GM23248 (cell line): ENCODE data around the gene C6orf120. TPM values are rescaled to one million over a fixed set of nuclear protein-coding genes. Genes with fewer than 3 reads are reported as not detected.

Experiments
- DNase-seq: peaks from one replicate; pipeline ENCODE4 v3.0.0-alpha.2; 2015
- H2AFZ ChIP-seq: fragments of 200-600 bp; sonication (generic); 2 replicates; pipeline ENCODE4 v1.6.1; 2016; ENCODE audit warnings: antibody characterized with exemption
- H3F3A ChIP-seq: fragments of 200-600 bp; sonication (generic); 2 replicates; pipeline ENCODE4 v1.6.1; 2016; ENCODE audit warnings: mild to moderate bottlenecking, antibody characterized with exemption, mixed run types; ENCODE audit not compliant: insufficient read depth
- H3K27ac ChIP-seq: fragments of 200-600 bp; sonication (generic); 2 replicates; pipeline ENCODE4 v1.5.1; 2016; ENCODE audit warnings: mild to moderate bottlenecking
- H3K27me3 ChIP-seq: fragments of 200-600 bp; sonication (generic); replicated peaks from 2 replicates; pipeline ENCODE4 v1.6.1; 2016; ENCODE audit warnings: mild to moderate bottlenecking; ENCODE audit not compliant: insufficient read depth
- H3K36me3 ChIP-seq: fragments of 200-600 bp; sonication (generic); 2 replicates; pipeline ENCODE4 v1.6.1; 2016; ENCODE audit warnings: low read depth, mild to moderate bottlenecking
- H3K4me1 ChIP-seq: fragments of 200-600 bp; sonication (generic); 2 replicates; pipeline ENCODE4 v1.6.1; 2016; ENCODE audit warnings: mild to moderate bottlenecking; ENCODE audit not compliant: insufficient read depth
- H3K4me2 ChIP-seq: fragments of 200-600 bp; sonication (generic); one replicate; pipeline ENCODE4 v1.6.1; 2016; ENCODE audit warnings: mild to moderate bottlenecking; ENCODE audit not compliant: unreplicated experiment
- H3K4me3 ChIP-seq: fragments of 200-600 bp; sonication (generic); 2 replicates; pipeline ENCODE4 v1.5.1; 2016; ENCODE audit warnings: mild to moderate bottlenecking
- H3K79me2 ChIP-seq: fragments of 200-600 bp; sonication (generic); 2 replicates; pipeline ENCODE4 v1.6.1; 2016; ENCODE audit warnings: mild to moderate bottlenecking; ENCODE audit not compliant: insufficient read depth
- H3K9ac ChIP-seq: fragments of 200-600 bp; sonication (generic); 2 replicates; pipeline ENCODE4 v1.6.1; 2016; ENCODE audit warnings: mild to moderate bottlenecking
- H3K9me2 ChIP-seq: fragments of 200-600 bp; sonication (generic); 2 replicates; pipeline ENCODE4 v1.6.1; 2016; ENCODE audit warnings: mixed run types, mild to moderate bottlenecking, moderate library complexity; ENCODE audit not compliant: insufficient read depth
- H3K9me3 ChIP-seq: fragments of 200-600 bp; sonication (generic); one replicate; pipeline ENCODE4 v1.6.1; 2017; ENCODE audit warnings: low read depth
- H4K20me1 ChIP-seq: fragments of 200-600 bp; sonication (generic); 2 replicates; pipeline ENCODE4 v1.6.0; 2016; ENCODE audit not compliant: insufficient read depth
- EZH2 ChIP-seq: fragments of 200-600 bp; sonication (generic); IDR thresholded peaks from 2 replicates; pipeline ENCODE4 v1.6.1; 2018; ENCODE audit warnings: antibody characterized with exemption, mild to moderate bottlenecking; ENCODE audit not compliant: insufficient read depth, poor library complexity, severe bottlenecking
- EZH2phosphoT487 ChIP-seq: fragments of 200-600 bp; sonication (generic); IDR thresholded peaks from 2 replicates; pipeline ENCODE4 v1.6.1; 2018; ENCODE audit warnings: antibody characterized with exemption, moderate library complexity, mild to moderate bottlenecking, low read depth; ENCODE audit not compliant: insufficient read depth
- WGBS, 2 experiments: methylation state at CpG; one replicate each; pipeline ENCODE4 v1.1.6; 2015 to 2017; ENCODE audit warnings: low lambda C conversion rate in 2 of 2, low coverage in 1 of 2; ENCODE audit errors: missing lambda C conversion rate in 2 of 2; 5-methylcytosine and 5-hydroxymethylcytosine counted together
- in situ Hi-C: fragments of 300-500 bp; cut with MboI; formaldehyde crosslinking; loops from 2 replicates; pipeline ENCODE4 v1.15.0; 2020
- polyA plus RNA-seq: library from polyadenylated mRNA; unstranded; fragments of >200 nt; fragmentation: Nextera tagmentation; extraction: Ambion mirVana; gene quantifications from 2 replicates; pipeline ENCODE4 v1.2.1, GENCODE V29; 2016
- total RNA-seq: library from RNA; depleted of rRNA; stranded (reverse); fragments of >200 nt; shearing (Covaris generic); gene quantifications from 2 replicates; pipeline ENCODE4 v1.2.3, GENCODE V29; 2014

Gene C6orf120
- total and polyA plus RNA-seq, 2 experiments from 2014 or later = 39.4 to 72.7 TPM

DNA sequence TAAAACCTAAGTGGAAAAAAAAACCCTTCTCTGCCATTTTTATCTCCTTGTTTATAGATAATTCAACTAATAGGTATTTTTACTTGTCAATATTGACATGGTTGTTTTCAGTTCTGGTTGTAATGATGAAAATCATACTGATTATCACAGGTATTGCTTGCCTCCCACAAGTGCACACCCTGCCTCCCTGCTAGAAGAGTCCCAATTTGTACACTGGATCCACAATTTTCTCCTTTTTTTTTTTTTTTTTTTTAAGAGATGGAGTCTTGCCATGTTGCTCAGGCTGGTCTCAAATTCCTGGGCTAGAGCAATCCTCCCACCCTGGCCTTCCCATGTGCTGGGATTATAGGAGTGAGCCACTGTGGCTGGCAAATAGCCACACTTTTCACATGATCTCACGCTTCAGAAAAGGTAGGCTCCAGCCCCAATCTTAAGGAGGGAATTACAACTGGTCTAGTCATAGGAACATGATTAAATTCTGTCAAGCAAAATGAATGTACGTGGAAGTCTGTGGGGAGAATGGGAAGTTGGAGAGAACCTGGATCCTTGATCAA, 37.1 kb downstream of the C6orf120 start:
- Histone ChIP-seq H3F3A (no peaks in the 10 kb centered on the region), H4K20me1 (no peaks in the 10 kb centered on the region), H3K4me3 (no peak overlapping the region), H3K9ac (no peak overlapping the region), H3K36me3 (no peaks in the 10 kb centered on the region), H3K27me3 (no peaks in the 10 kb centered on the region; the same call in 1 of the 2 replicates), H3K4me1 (no peaks in the 10 kb centered on the region), H3K9me3 (no peaks in the 10 kb centered on the region), H3K9me2 (no peaks in the 10 kb centered on the region), H2AFZ (0 out of 2 replicates have a peak overlapping the region, but pooled peaks have one; percentile 30), H3K27ac (no peak overlapping the region), H3K4me2 (no peak overlapping the region), H3K79me2 (no peaks in the 10 kb centered on the region)
- in situ Hi-C loops = no loop called here
- WGBS, 2 experiments = 88 to 95% methylated on average over 2 of the region's 2 CpGs
- TF ChIP-seq EZH2phosphoT487 = no peak
- no peak for TF ChIP-seq EZH2
- DNase-seq = no peak

DNA sequence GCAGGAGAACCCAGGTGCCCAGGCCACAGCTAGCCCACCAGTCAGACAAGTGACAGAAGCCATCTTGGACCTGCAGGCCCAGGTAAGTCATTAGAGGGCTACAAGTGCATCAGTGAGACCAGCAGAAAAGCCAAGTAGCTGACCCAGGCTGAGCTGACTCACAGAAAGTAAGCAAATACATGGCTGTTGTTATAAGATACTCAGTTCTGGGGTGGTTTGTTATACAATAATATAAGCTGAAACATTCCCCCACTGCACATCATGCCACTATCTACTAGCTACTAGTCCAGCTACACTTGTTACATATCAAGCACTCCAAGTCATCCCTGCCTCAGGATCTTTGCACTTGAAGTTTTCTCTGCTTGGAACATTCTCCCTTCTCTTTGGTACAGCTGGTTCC, 39.4 kb downstream of the C6orf120 start:
- H2AFZ ChIP-seq = no peak overlapping the region
- TF ChIP-seq EZH2 = no peak
- TF ChIP-seq EZH2phosphoT487 = no peak
- no peak for DNase-seq
- H3K4me3 ChIP-seq = no peak overlapping the region
- H4K20me1 ChIP-seq = no peaks in the 10 kb centered on the region
- no peak overlapping the region for H3K27ac ChIP-seq
- no peaks in the 10 kb centered on the region for H3K9me2 ChIP-seq
- no peaks in the 10 kb centered on the region; the same call in 1 of the 2 replicates for H3K27me3 ChIP-seq
- in situ Hi-C loops = no loop called here
- H3K4me2 ChIP-seq = no peak overlapping the region
- H3K36me3 ChIP-seq = no peaks in the 10 kb centered on the region
- no peak overlapping the region for H3K9ac ChIP-seq
- no peaks in the 10 kb centered on the region for H3K79me2 ChIP-seq
- H3F3A ChIP-seq = no peaks in the 10 kb centered on the region
- no peaks in the 10 kb centered on the region for H3K9me3 ChIP-seq
- H3K4me1 ChIP-seq = no peaks in the 10 kb centered on the region

DNA sequence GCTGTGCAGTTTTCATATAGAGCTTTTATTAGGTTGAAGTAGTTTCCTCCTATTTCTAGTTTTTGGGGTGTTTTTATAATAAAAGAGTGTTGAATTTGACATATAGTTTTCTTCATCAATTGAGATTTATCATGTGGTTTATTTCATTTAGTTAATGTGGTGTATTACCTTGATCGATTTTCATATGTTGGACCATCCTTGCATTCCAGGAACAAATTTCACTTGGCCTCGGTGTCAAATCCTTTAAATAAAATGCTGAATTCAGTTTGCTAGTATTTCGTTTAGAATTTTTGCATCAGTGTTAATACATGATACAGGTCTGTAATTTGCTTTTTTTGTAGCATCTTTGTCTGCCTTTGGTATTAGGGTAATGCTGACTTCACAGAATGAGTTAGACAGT, 43.5 kb downstream of the C6orf120 start:
- Histone ChIP-seq H3K9ac (no peak overlapping the region), H3F3A (0 out of 2 replicates have a peak, but pooled peaks cover 4% of the 10 kb centered on the region), H2AFZ (no peak overlapping the region), H3K4me3 (no peak overlapping the region), H3K36me3 (no peaks in the 10 kb centered on the region), H3K9me3 (no peaks in the 10 kb centered on the region), H4K20me1 (no peaks in the 10 kb centered on the region), H3K79me2 (peaks cover 8% of the 10 kb centered on the region), H3K27me3 (no peaks in the 10 kb centered on the region), H3K27ac (no peak overlapping the region), H3K4me1 (peaks cover 6% of the 10 kb centered on the region; the same call in 1 of the 2 replicates), H3K9me2 (no peaks in the 10 kb centered on the region), H3K4me2 (no peak overlapping the region)
- 55 to 58% methylated on average over 3 of the region's 3 CpGs for WGBS, 2 experiments
- in situ Hi-C loops = no loop called here
- DNase-seq = no peak
- no peak for TF ChIP-seq EZH2
- TF ChIP-seq EZH2phosphoT487 = no peak

DNA sequence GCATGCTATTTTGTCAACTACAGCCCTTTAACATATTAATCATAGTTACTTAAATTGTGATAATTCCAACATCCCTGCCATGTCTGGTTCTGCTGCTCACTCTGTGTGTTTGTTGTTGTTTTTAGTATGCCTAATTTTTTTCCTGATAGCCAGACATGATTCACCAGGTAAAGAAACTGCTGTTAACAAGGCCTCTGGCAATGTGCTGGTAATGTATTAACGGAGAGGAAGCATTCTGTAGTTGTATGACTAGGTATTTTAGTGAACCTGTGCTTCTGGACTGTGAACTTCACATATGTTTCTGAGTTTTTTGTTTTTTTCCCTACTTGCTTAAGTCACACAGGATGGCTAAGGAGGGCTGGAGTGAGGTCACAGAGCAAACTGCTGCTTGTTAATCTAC, 44.6 kb downstream of the C6orf120 start:
- no peak overlapping the region for H3K9ac ChIP-seq
- H3F3A ChIP-seq = 0 out of 2 replicates have a peak, but pooled peaks cover 4% of the 10 kb centered on the region
- no peak overlapping the region for H3K4me2 ChIP-seq
- no peaks in the 10 kb centered on the region for H3K27me3 ChIP-seq
- in situ Hi-C loops = no loop called here
- peaks cover 10% of the 10 kb centered on the region; the same call in 1 of the 2 replicates for H3K4me1 ChIP-seq
- H3K9me3 ChIP-seq = no peaks in the 10 kb centered on the region
- H3K4me3 ChIP-seq = no peak overlapping the region
- TF ChIP-seq EZH2 = no peak
- TF ChIP-seq EZH2phosphoT487 = no peak
- no peak for DNase-seq
- no peak overlapping the region for H2AFZ ChIP-seq
- no peak overlapping the region for H3K27ac ChIP-seq
- WGBS, 2 experiments = 94 to 100% methylated on average over 1 of the region's 1 CpG
- H4K20me1 ChIP-seq = no peaks in the 10 kb centered on the region
- peaks cover 17% of the 10 kb centered on the region for H3K79me2 ChIP-seq
- no peaks in the 10 kb centered on the region for H3K9me2 ChIP-seq
- no peaks in the 10 kb centered on the region for H3K36me3 ChIP-seq
